AG09309 (cell line): ENCODE data around the gene ATP5F1B.

ENCODE experiments used
- DNase-seq: peaks from one replicate; pipeline ENCODE4 v3.0.0-alpha.2; 2010; ENCODE audit warnings: low read depth
- H3K4me3 ChIP-seq: 2 replicates; pipeline ENCODE4 v1.5.1; 2011; ENCODE audit warnings: mild to moderate bottlenecking, low read depth, low read length, moderate library complexity; ENCODE audit not compliant: control insufficient read depth
- TF ChIP-seq, protein P1 (sequence below): IDR thresholded peaks from 2 replicates; pipeline ENCODE4 v1.5.1; 2011; ENCODE audit warnings: mild to moderate bottlenecking, low read depth, low read length, inconsistent platforms; ENCODE audit not compliant: insufficient read depth, control insufficient read depth; ENCODE audit errors: missing control alignments

ATP5F1B gene

DNA sequence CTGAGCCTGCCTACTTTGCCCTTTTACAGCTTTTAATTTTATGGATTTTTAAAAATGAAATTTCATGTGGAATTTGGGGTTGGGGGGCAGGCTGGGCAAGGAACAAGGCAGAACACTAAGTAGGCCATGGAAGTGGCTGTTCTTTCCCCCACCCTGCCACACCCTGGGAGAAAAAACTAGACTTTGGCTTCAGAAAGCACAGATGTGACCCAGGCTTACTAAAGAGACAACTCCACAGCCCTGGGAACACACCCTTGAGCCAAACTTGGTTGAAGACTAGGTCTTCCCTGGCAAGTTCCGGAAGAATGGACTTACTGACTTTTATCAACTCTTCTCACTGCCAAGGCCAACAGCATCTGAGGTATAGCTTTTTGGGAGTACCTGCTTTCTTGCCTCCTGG lies 56.0 kb downstream of the ATP5F1B start:
- DNase-seq: no peak
- TF ChIP-seq, protein P1, sequence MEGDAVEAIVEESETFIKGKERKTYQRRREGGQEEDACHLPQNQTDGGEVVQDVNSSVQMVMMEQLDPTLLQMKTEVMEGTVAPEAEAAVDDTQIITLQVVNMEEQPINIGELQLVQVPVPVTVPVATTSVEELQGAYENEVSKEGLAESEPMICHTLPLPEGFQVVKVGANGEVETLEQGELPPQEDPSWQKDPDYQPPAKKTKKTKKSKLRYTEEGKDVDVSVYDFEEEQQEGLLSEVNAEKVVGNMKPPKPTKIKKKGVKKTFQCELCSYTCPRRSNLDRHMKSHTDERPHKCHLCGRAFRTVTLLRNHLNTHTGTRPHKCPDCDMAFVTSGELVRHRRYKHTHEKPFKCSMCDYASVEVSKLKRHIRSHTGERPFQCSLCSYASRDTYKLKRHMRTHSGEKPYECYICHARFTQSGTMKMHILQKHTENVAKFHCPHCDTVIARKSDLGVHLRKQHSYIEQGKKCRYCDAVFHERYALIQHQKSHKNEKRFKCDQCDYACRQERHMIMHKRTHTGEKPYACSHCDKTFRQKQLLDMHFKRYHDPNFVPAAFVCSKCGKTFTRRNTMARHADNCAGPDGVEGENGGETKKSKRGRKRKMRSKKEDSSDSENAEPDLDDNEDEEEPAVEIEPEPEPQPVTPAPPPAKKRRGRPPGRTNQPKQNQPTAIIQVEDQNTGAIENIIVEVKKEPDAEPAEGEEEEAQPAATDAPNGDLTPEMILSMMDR: no peak
- no peak overlapping the region for H3K4me3 ChIP-seq
